K562 (cell line): Measurements from ENCODE around the gene NELL1. TPM values are rescaled to one million over a fixed set of nuclear protein-coding genes. Genes with fewer than 3 reads are reported as not detected.

ENCODE experiments used
- ATAC-seq: fragments of 200-7000 bp; cut with Tn5 transposase; 3 replicates; pipeline ENCODE4 v1.9.1; 2020; ENCODE audit warnings: moderate library complexity
- BruUV-seq: library from RNA; stranded (reverse); fragments of 400-500 nt; replicated peaks from 2 replicates; lab custom pipeline; 2021; lab: Mats Ljungman, UMichigan
- CTCF ChIA-PET: fragments of 300-600 bp; formaldehyde crosslinking; extraction: SDS; loops from one replicate; lab custom pipeline; 2021; ENCODE audit warnings: low intra/inter-chr PET ratio; lab: Yijun Ruan, JAX
- POLR2A ChIA-PET: fragments of 300-600, 350-650 bp; sonication (Branson Sonifier 250); formaldehyde crosslinking; extraction: SDS; loops from one replicate; lab custom pipeline; 2021; ENCODE audit warnings: antibody characterized with exemption, inconsistent platforms; lab: Yijun Ruan, JAX
- DNase-seq, 4 experiments: peaks; one replicate each; pipeline versions ENCODE4 v3.0.0 to v3.0.0-alpha.2; 2011 to 2018; ENCODE audit warnings: low spot score in 3 of 4, mixed read lengths in 3 of 4; ENCODE audit errors: extremely low read depth in 1 of 4
- FAIRE-seq: peaks from 2 replicates; lab custom pipeline; 2011; peaks lifted over from hg19 to GRCh38; lab: Jason Lieb, UNC
- H2AFZ ChIP-seq: 2 replicates; pipeline ENCODE4 v1.6.0; 2011; ENCODE audit warnings: low read depth, low read length, control low read depth, inconsistent platforms
- H3K27ac ChIP-seq: fragments of 200-600 bp; 3 replicates; pipeline ENCODE4 v1.8.0; 2011; ENCODE audit warnings: low read depth, mild to moderate bottlenecking, control low read depth, inconsistent platforms, low read length, moderate library complexity, mixed read lengths; ENCODE audit errors: extremely low read depth
- H3K27me3 ChIP-seq, 2 experiments: fragments of 300-600 bp in 1 of 2; 2 replicates in 1 of 2; 3 replicates in 1 of 2; pipeline versions ENCODE4 v1.6.0 to v1.8.0; 2011; ENCODE audit warnings: inconsistent platforms in 2 of 2, low read length in 2 of 2, mild to moderate bottlenecking in 1 of 2, mixed read lengths in 1 of 2, moderate library complexity in 1 of 2; ENCODE audit not compliant: control insufficient read depth in 2 of 2, insufficient read depth in 2 of 2
- H3K36me3 ChIP-seq: fragments of 300-600 bp; 3 replicates; pipeline ENCODE4 v1.8.0; 2011; ENCODE audit warnings: mild to moderate bottlenecking, low read length, inconsistent platforms; ENCODE audit not compliant: control insufficient read depth, insufficient read depth
- H3K4me1 ChIP-seq, 2 experiments: fragments of 200-600 bp in 1 of 2; replicated peaks in 1 of 2; 2 replicates in 1 of 2; 3 replicates in 1 of 2; pipeline versions ENCODE4 v1.5.1 to v1.8.0; 2011; ENCODE audit warnings: inconsistent platforms in 2 of 2, low read length in 2 of 2, mild to moderate bottlenecking in 1 of 2, mixed read lengths in 1 of 2, moderate library complexity in 1 of 2; ENCODE audit not compliant: control insufficient read depth in 2 of 2, insufficient read depth in 2 of 2
- H3K4me2 ChIP-seq: 2 replicates; pipeline ENCODE4 v1.6.1; 2011; ENCODE audit warnings: low read length, control low read depth, inconsistent platforms, mixed read lengths; ENCODE audit not compliant: insufficient read depth
- H3K4me3 ChIP-seq: fragments of 200-600 bp; sonication (generic), shearing (Covaris generic); 2 replicates; pipeline ENCODE4 v1.5.1; 2016; ENCODE audit warnings: control low read depth, inconsistent platforms
- H3K79me2 ChIP-seq: fragments of 200-600 bp; 3 replicates; pipeline ENCODE4 v1.8.0; 2011; ENCODE audit warnings: low read length, inconsistent platforms; ENCODE audit not compliant: control insufficient read depth, insufficient read depth
- H3K9ac ChIP-seq, 2 experiments: 2 replicates each; pipeline versions ENCODE4 v1.6.0 to v1.6.1; 2011; ENCODE audit warnings: low read depth in 2 of 2, low read length in 2 of 2, control low read depth in 1 of 2, inconsistent platforms in 1 of 2, mild to moderate bottlenecking in 1 of 2, mixed read lengths in 1 of 2; ENCODE audit not compliant: insufficient read depth in 1 of 2
- H3K9me1 ChIP-seq: one replicate; pipeline ENCODE4 v1.6.0; 2011; ENCODE audit warnings: inconsistent platforms, mild to moderate bottlenecking, low read length, moderate library complexity; ENCODE audit not compliant: control insufficient read depth, insufficient read depth
- H3K9me3 ChIP-seq: replicated peaks from 2 replicates; pipeline ENCODE4 v1.5.1; 2011; ENCODE audit warnings: low read depth, low read length, inconsistent platforms; ENCODE audit not compliant: control insufficient read depth, insufficient read depth
- H4K20me1 ChIP-seq: replicated peaks from 2 replicates; pipeline ENCODE4 v1.6.1; 2011; ENCODE audit warnings: low read length, inconsistent platforms, mixed read lengths; ENCODE audit not compliant: control insufficient read depth, insufficient read depth
- ARHGAP35 ChIP-seq: fragments of 450-650 bp; IDR thresholded peaks from 2 replicates; pipeline ENCODE4 v1.6.1; 2018; ENCODE audit not compliant: partially characterized antibody
- FOXJ2 ChIP-seq: fragments of 200-800 bp; sonication (Bioruptor generic); IDR thresholded peaks from 2 replicates; pipeline ENCODE4 v1.6.1; 2016; ENCODE audit warnings: missing genetic modification characterization, missing compliant biosample characterization
- MCM7 ChIP-seq, 2 experiments: fragments of 450-650 bp; IDR thresholded peaks; 2 replicates each; pipeline ENCODE4 v1.6.1; 2016 to 2018
- POLR2B ChIP-seq: fragments of 450-650 bp; IDR thresholded peaks from 2 replicates; pipeline ENCODE4 v1.6.1; 2018; ENCODE audit warnings: low read depth; ENCODE audit not compliant: partially characterized antibody
- RBM25 ChIP-seq: fragments of 200-400 bp; formaldehyde crosslinking; IDR thresholded peaks from 2 replicates; pipeline ENCODE4 v1.6.1; 2018; ENCODE audit warnings: low read length, low read depth, moderate library complexity; ENCODE audit not compliant: severe bottlenecking
- RFX5 ChIP-seq: IDR thresholded peaks from 2 replicates; pipeline ENCODE4 v1.6.1; 2011; ENCODE audit warnings: low read depth, mild to moderate bottlenecking, improper control_type of control experiment, low read length
- SIN3B ChIP-seq: fragments of 450-650 bp; IDR thresholded peaks from 2 replicates; pipeline ENCODE4 v1.6.1; 2017; ENCODE audit warnings: low read depth, mild to moderate bottlenecking, moderate library complexity
- SRSF9 ChIP-seq: fragments of 200-400 bp; formaldehyde crosslinking; IDR thresholded peaks from 2 replicates; pipeline ENCODE4 v1.6.1; 2017; ENCODE audit warnings: low read depth, low read length, borderline replicate concordance
- STAT5B ChIP-seq: fragments of 250-450 bp; sonication (Bioruptor Pico); IDR thresholded peaks from 2 replicates; pipeline ENCODE4 v1.8.0; 2021; ENCODE audit warnings: mild to moderate bottlenecking, inconsistent platforms
- TAF7 ChIP-seq: fragments of 450-650 bp; IDR thresholded peaks from 2 replicates; pipeline ENCODE4 v1.6.1; 2016; ENCODE audit warnings: missing genetic modification characterization, missing compliant biosample characterization
- ZNF75A ChIP-seq: fragments of 450-650 bp; formaldehyde crosslinking; IDR thresholded peaks from 2 replicates; pipeline ENCODE4 v1.4.0; 2020; ENCODE audit warnings: mild to moderate bottlenecking
- WGBS: fragments of 100-300 bp; shearing (Covaris generic); methylation state at CpG from one replicate; pipeline ENCODE4 v1.1.6; 2016; ENCODE audit warnings: low coverage, mixed read lengths; ENCODE audit not compliant: insufficient coverage; ENCODE audit errors: missing lambda C conversion rate; 5-methylcytosine and 5-hydroxymethylcytosine counted together
- in situ Hi-C: fragments of 300-500 bp; cut with MboI; formaldehyde crosslinking; loops from 4 replicates; pipeline ENCODE4 v1.15.0; 2018; ENCODE audit warnings: inconsistent platforms, mixed read lengths
- intact Hi-C: fragments of 100-400 bp; cut with micrococcal nuclease; formaldehyde crosslinking; loops from 2 replicates; pipeline ENCODE4 v1.14.2; 2022
- polyA plus RNA-seq, 8 experiments: library from polyadenylated mRNA; depleted of rRNA in 4 of 8; stranded (reverse) in 5 of 8; unstranded in 3 of 8; fragments of >200 nt; fragmentation: Nextera tagmentation in 2 of 8; fragmentation: Illumina TruSeq in 1 of 8; extraction: Ambion mirVana in 2 of 8; extraction: Trizol in 1 of 8; gene quantifications; 2 replicates each; pipeline versions ENCODE4 v1.2.1 to v1.2.3, GENCODE V29; 2011 to 2014; ENCODE audit warnings: inconsistent platforms in 1 of 8, missing spikeins in 1 of 8
- total RNA-seq, 7 experiments: library from RNA; depleted of rRNA in 6 of 7; stranded (reverse); fragments of >200 nt in 6 of 7; fragmentation: Illumina TruSeq in 2 of 7; extraction: Trizol in 2 of 7; gene quantifications; 2 replicates each; pipeline versions ENCODE4 v1.2.1 to v1.2.3, GENCODE V29; 2011 to 2021; ENCODE audit warnings: low replicate concordance in 1 of 7
- TF ChIP-seq, protein P1 (sequence below): fragments of 250-450 bp; sonication (Bioruptor Pico); IDR thresholded peaks from 2 replicates; pipeline ENCODE4 v1.5.1; 2021; ENCODE audit warnings: mild to moderate bottlenecking
- TF ChIP-seq, protein P2 (sequence below): fragments of 250-450 bp; sonication (Bioruptor Pico); IDR thresholded peaks from 2 replicates; pipeline ENCODE4 v1.5.0; 2020; ENCODE audit warnings: mild to moderate bottlenecking, borderline replicate concordance

NELL1 gene
- total and polyA plus RNA-seq, 9 of the 15 experiments (the other 6 are each of a cell fraction or from before 2014, with no cell fraction given) = not detected

DNA sequence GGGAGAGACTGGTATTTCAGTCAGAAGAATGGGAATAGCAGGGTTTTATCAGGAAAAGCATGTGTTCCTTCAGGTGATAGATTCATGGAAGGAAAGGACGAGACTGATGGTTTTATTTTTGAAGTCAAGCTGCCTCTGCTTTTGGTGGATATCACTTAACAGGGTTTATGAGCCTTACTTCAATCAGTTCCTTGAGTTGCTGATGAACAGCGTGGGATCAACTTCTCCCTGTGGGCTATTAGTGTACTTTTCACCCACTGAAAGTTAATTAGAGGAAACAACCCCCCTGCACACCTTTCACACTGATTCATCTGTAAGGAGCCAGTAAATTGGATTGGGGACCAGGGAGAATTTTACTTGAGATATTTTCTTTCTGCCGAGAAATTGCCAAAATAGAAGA is 479.0 kb downstream of the NELL1 start:
- Histone ChIP-seq H4K20me1 (no peaks in the 10 kb centered on the region), H3K4me3 (no peak overlapping the region), H3K27ac (no peak overlapping the region), H3K9ac (no peak overlapping the region), H3K4me1 (no peaks in the 10 kb centered on the region), H3K36me3 (no peaks in the 10 kb centered on the region)
- in situ Hi-C loops = no loop called here
- ATAC-seq = no peak
- DNase-seq = no peak
- FAIRE-seq = no peak
- TF ChIP-seq TAF7 (tag) = no peak
- TF ChIP-seq, protein P1, sequence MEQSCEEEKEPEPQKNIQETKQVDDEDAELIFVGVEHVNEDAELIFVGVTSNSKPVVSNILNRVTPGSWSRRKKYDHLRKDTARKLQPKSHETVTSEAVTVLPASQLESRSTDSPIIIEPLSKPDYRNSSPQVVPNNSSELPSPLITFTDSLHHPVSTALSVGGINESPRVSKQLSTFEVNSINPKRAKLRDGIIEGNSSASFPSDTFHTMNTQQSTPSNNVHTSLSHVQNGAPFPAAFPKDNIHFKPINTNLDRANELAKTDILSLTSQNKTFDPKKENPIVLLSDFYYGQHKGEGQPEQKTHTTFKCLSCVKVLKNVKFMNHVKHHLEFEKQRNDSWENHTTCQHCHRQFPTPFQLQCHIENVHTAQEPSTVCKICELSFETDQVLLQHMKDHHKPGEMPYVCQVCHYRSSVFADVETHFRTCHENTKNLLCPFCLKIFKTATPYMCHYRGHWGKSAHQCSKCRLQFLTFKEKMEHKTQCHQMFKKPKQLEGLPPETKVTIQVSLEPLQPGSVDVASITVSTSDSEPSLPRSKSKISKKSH = no peak
- TF ChIP-seq FOXJ2 (tag) = no peak
- no peak for TF ChIP-seq ZNF75A (CRISPR knock-in tag)
- TF ChIP-seq, all 486 proteins: peak for 0
- ChIA-PET POLR2A (no interaction called here), CTCF (no interaction called here)
- no TSS peak for BruUV-seq
- no peaks in the 10 kb centered on the region for H3K27me3 ChIP-seq
- H3K4me2 ChIP-seq = no peak overlapping the region
- no peak overlapping the region for H2AFZ ChIP-seq
- intact Hi-C loops = no loop called here
- no peaks in the 10 kb centered on the region for H3K79me2 ChIP-seq
- no peaks in the 10 kb centered on the region for H3K9me3 ChIP-seq
- no peaks in the 10 kb centered on the region for H3K9me1 ChIP-seq
- WGBS = 0% methylated on average over 3 of the region's 3 CpGs

DNA sequence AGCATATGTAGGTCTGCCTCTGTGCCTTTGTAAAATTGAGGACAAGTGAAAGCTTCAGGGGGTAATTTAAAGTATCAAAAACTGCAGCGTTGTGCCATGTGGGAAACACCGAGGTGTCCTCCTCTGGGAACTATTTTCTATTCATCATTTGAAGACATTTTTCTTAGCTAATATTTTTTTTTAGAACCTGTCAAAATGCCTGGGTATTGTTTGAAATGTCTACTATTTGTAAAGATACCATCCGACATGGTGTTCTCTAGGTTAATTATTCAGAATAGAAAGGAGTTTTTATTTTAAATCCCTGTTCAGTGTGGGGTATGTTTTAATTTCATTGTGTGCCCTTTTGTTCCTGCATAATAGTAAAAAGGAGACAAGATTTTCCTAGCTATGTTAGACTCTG is 490.8 kb downstream of the NELL1 start:
- H4K20me1 ChIP-seq = no peaks in the 10 kb centered on the region
- H3K9me1 ChIP-seq = no peaks in the 10 kb centered on the region
- FAIRE-seq = no peak
- H3K4me2 ChIP-seq = no peak overlapping the region
- H3K36me3 ChIP-seq = no peaks in the 10 kb centered on the region
- CTCF ChIA-PET = no interaction called here
- no peaks in the 10 kb centered on the region for H3K79me2 ChIP-seq
- H3K4me1 ChIP-seq = no peaks in the 10 kb centered on the region
- no peak overlapping the region for H2AFZ ChIP-seq
- H3K4me3 ChIP-seq = no peak overlapping the region
- BruUV-seq = no TSS peak
- no peak for DNase-seq
- POLR2A ChIA-PET = interaction anchor here (0.7 kb wide), 1 partner anchor 17 kb away, joined by 3 read pairs; no protein-coding TSS in a partner anchor
- in situ Hi-C loops (no loop called here), intact Hi-C loops (no loop called here)
- no peaks in the 10 kb centered on the region for H3K27me3 ChIP-seq
- H3K9me3 ChIP-seq = no peaks in the 10 kb centered on the region
- 0% methylated on average over 3 of the region's 3 CpGs for WGBS
- ATAC-seq = no peak
- no peak overlapping the region for H3K27ac ChIP-seq
- H3K9ac ChIP-seq = no peak overlapping the region
- TF ChIP-seq POLR2B = no peak
- no peak for TF ChIP-seq MCM7 (IDR thresholded peaks at IDR 0.05)
- TF ChIP-seq RFX5 = no peak
- TF ChIP-seq STAT5B (CRISPR knock-in tag) = no peak
- TF ChIP-seq SIN3B = no peak
- TF ChIP-seq, protein P2, sequence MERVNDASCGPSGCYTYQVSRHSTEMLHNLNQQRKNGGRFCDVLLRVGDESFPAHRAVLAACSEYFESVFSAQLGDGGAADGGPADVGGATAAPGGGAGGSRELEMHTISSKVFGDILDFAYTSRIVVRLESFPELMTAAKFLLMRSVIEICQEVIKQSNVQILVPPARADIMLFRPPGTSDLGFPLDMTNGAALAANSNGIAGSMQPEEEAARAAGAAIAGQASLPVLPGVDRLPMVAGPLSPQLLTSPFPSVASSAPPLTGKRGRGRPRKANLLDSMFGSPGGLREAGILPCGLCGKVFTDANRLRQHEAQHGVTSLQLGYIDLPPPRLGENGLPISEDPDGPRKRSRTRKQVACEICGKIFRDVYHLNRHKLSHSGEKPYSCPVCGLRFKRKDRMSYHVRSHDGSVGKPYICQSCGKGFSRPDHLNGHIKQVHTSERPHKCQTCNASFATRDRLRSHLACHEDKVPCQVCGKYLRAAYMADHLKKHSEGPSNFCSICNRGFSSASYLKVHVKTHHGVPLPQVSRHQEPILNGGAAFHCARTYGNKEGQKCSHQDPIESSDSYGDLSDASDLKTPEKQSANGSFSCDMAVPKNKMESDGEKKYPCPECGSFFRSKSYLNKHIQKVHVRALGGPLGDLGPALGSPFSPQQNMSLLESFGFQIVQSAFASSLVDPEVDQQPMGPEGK (CRISPR knock-in tag) = no peak
- TF ChIP-seq SRSF9 = no peak
- no peak for TF ChIP-seq RBM25
- no peak for TF ChIP-seq ARHGAP35
